NT2/D1 (cell line): ENCODE data around the gene MUC5AC.

Experiments
- YY1 ChIP-seq: IDR thresholded peaks from 2 replicates; pipeline ENCODE4 v1.6.1; 2011; ENCODE audit not compliant: insufficient read length, insufficient read depth
- ZNF274 ChIP-seq: IDR thresholded peaks from 2 replicates; pipeline ENCODE4 v1.6.1; 2011; ENCODE audit warnings: mild to moderate bottlenecking, low read depth, low read length

GRCh38 chr11:1120532-1121330 is 37.0 kb upstream of the MUC5AC start:
- TF ChIP-seq YY1 (no peak), ZNF274 (no peak)
